ENCODE data around the gene MACIR. TPM values are rescaled to one million over a fixed set of nuclear protein-coding genes. Genes with fewer than 3 reads are reported as not detected.

Gene MACIR
- total RNA-seq, 1 donor from 2014 or later, result 7.1 TPM

- DNase-seq (ENCODE audit: low read depth in 2 of 2), result no peak
These were observed 32.3 kb downstream of the MACIR start for GRCh38 chr5:103290846-103291245.

- no peak for DNase-seq (ENCODE audit: low read depth in 2 of 2)
These were observed 33.0 kb downstream of the MACIR start for GRCh38 chr5:103291606-103292005.

GRCh38 chr5:103293099-103293498 is 34.5 kb downstream of the MACIR start:
- DNase-seq (ENCODE audit: low read depth in 2 of 2), result no peak

GRCh38 chr5:103293719-103294118 is 35.2 kb downstream of the MACIR start:
- DNase-seq (ENCODE audit: low read depth in 2 of 2), result no peak

- DNase-seq (ENCODE audit: low read depth in 2 of 2), result no peak
These were observed 36.3 kb downstream of the MACIR start for GRCh38 chr5:103294906-103295305.

- no peak for DNase-seq (ENCODE audit: low read depth in 2 of 2)
These were observed 36.9 kb downstream of the MACIR start for GRCh38 chr5:103295424-103295823.

GRCh38 chr5:103295871-103296270 is 37.3 kb downstream of the MACIR start:
- peak in 1 of 2 donors; percentile 3 for DNase-seq (ENCODE audit: low read depth in 2 of 2)

- no peak for DNase-seq (ENCODE audit: low read depth in 2 of 2)
These were observed 39.6 kb downstream of the MACIR start for GRCh38 chr5:103298117-103298516.

GRCh38 chr5:103298607-103299188 is 40.1 kb downstream of the MACIR start:
- no peak for DNase-seq (ENCODE audit: low read depth in 2 of 2)

GRCh38 chr5:103305809-103306208 is 47.2 kb downstream of the MACIR start:
- DNase-seq (ENCODE audit: low read depth in 2 of 2), result no peak

- no peak for DNase-seq (ENCODE audit: low read depth in 2 of 2)
These were observed 48.9 kb downstream of the MACIR start for GRCh38 chr5:103307470-103307869.

GRCh38 chr5:103308774-103309173 is 50.2 kb downstream of the MACIR start:
- DNase-seq (ENCODE audit: low read depth in 2 of 2), result no peak

- no peak for DNase-seq (ENCODE audit: low read depth in 2 of 2)
These were observed 54.5 kb downstream of the MACIR start for GRCh38 chr5:103313056-103313455.

GRCh38 chr5:103315455-103315854 is 56.9 kb downstream of the MACIR start:
- no peak for DNase-seq (ENCODE audit: low read depth in 2 of 2)

GRCh38 chr5:103327451-103327850 is 68.9 kb downstream of the MACIR start:
- no peak for DNase-seq (ENCODE audit: low read depth in 2 of 2)

- no peak for DNase-seq (ENCODE audit: low read depth in 2 of 2)
These were observed 69.3 kb downstream of the MACIR start for GRCh38 chr5:103327893-103328292.

Other genes with a start within 250 kb of the MACIR start
- 2.4 and 3.0 TPM in 2 replicates for gene GIN1, start 138.6 kb upstream of the MACIR start, total RNA-seq
- gene PPIP5K2, start 138.5 kb upstream of the MACIR start, total RNA-seq, result 23.3 and 27.2 TPM in 2 replicates